ENCODE measurements around the gene HBA2. TPM values are rescaled to one million over a fixed set of nuclear protein-coding genes. Genes with fewer than 3 reads are reported as not detected.
"Not testable (repeated sequence)": the region's sequence is repeated elsewhere in the genome, so short reads cannot be mapped to it uniquely, and the experiment has no call there.

HBA2 gene
- 43.6 TPM for polyA plus RNA-seq (2013)

- H3K27ac ChIP-seq (ENCODE audit: insufficient read depth in 1 of 2, low read depth in 1 of 2, low read length in 2 of 2, poor library complexity in 1 of 2, severe bottlenecking in 2 of 2); H3K9me3 ChIP-seq (ENCODE audit: control extremely low read depth in 1 of 5, control insufficient read depth in 4 of 5, insufficient read depth in 2 of 5, low read depth in 1 of 5, low read length in 4 of 5); POLR2A ChIA-PET; H3K4me3 ChIP-seq (ENCODE audit: control insufficient read depth in 1 of 7, extremely low read depth in 1 of 7, insufficient read depth in 4 of 7, low read depth in 2 of 7, low read length in 6 of 7); H3K36me3 ChIP-seq (ENCODE audit: control insufficient read depth in 4 of 4, insufficient read depth in 4 of 4, low read length in 3 of 4); CTCF ChIA-PET; DNase-seq: not testable (repeated sequence)
- Histone ChIP-seq H3K27me3 (replicated peaks in 2 of 5; ENCODE audit: control insufficient read depth in 4 of 5, insufficient read depth in 5 of 5, low read length in 4 of 5) (peaks cover 0 to 76% (median 26%) of the 10 kb centered on the region in 5 experiments), H3K4me1 (ENCODE audit: control extremely low read depth in 1 of 4, control insufficient read depth in 4 of 4, insufficient read depth in 4 of 4, low read length in 3 of 4) (peaks cover 0 to 23% (median 15%) of the 10 kb centered on the region in 4 experiments)
- WGBS (ENCODE audit: insufficient coverage), result no CpG with 5 or more reads among the region's 74 CpGs
Observed at GRCh38 chr16:172374-172941, at the start of gene HBA2. TSS of gene HBA2 (plus strand) at chr16:172876. CDS start at chr16:172913, 37 bp downstream.

DNA sequence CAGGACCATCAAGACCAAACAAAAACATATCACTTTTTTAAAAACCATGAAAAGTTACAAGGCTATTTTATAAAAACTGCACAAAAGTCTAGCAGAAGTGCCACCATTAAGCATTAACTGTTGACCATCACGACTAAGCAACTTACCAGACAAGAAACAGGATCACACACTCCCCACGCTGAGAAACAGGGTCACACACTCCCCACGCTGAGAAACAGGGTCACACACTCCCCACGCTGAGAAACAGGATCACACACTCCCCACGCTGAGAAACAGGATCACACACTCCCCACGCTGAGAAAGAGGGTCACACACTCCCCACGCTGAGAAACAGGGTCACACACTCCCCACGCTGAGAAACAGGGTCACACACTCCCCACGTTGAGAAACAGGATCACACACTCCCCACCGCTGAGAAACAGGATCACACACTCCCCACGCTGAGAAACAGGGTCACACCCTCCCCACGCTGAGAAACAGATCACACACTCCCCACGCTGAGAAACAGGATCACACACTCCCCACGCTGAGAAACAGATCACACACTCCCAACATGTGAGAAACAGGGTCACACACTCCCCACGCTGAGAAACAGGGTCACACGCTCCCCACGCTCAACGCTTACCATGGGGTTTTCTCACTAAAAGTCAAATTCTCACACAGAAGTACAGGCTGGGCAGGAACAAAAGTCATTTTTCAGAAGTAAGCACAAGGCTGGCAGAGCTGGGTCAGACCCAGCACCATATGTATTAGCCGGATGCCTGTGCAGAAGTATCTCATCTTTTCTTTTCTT lies 48.9 kb upstream of the HBA2 start:
- POLR2A ChIA-PET; DNase-seq; H3K27me3 ChIP-seq (replicated peaks in 2 of 5; ENCODE audit: control insufficient read depth in 4 of 5, insufficient read depth in 5 of 5, low read length in 4 of 5); H3K4me1 ChIP-seq (ENCODE audit: control extremely low read depth in 1 of 4, control insufficient read depth in 4 of 4, insufficient read depth in 4 of 4, low read length in 3 of 4); H3K4me3 ChIP-seq (ENCODE audit: control insufficient read depth in 1 of 7, extremely low read depth in 1 of 7, insufficient read depth in 4 of 7, low read depth in 2 of 7, low read length in 6 of 7); H3K9me3 ChIP-seq (ENCODE audit: control extremely low read depth in 1 of 5, control insufficient read depth in 4 of 5, insufficient read depth in 2 of 5, low read depth in 1 of 5, low read length in 4 of 5); H3K27ac ChIP-seq (ENCODE audit: insufficient read depth in 1 of 2, low read depth in 1 of 2, low read length in 2 of 2, poor library complexity in 1 of 2, severe bottlenecking in 2 of 2): not testable (repeated sequence)
- CTCF ChIA-PET, result interaction anchor here (1.4 to 2.5 kb wide), 3 partner anchors 13 to 26 kb away, joined by 4 to 7 read pairs (median 5); no protein-coding TSS in a partner anchor
- 85% methylated on average over 7 of the region's 19 CpGs for WGBS (ENCODE audit: insufficient coverage)
- peaks cover 0 to 20% (median 11%) of the 10 kb centered on the region in 4 experiments for H3K36me3 ChIP-seq (ENCODE audit: control insufficient read depth in 4 of 4, insufficient read depth in 4 of 4, low read length in 3 of 4)

DNA sequence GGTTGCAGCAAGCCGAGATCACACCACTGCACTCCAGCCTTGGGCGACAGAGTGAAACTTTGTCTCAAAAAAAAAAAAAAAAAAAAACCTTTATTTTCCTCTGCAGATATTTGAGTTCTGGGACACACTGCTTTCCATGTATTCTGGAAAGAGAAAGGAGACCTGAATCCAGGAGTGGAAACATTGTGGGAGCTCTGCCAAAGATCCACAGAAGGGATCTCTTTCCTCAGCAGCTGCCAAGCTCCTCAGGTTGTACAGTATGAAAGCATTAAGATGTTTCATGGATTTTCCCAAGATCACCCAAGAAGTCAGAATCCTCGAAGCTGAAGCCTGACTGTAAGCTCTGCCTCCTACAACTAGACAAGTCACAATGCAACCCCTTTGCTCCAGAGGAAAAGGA lies 47.7 kb upstream of the HBA2 start:
- no peaks in the 10 kb centered on the region for H3K27me3 ChIP-seq (replicated peaks in 2 of 5; ENCODE audit: control insufficient read depth in 4 of 5, insufficient read depth in 5 of 5, low read length in 4 of 5)

GRCh38 chr16:129075-129474 lies 43.6 kb upstream of the HBA2 start:
- Histone ChIP-seq H3K4me3 (ENCODE audit: control insufficient read depth in 1 of 7, extremely low read depth in 1 of 7, insufficient read depth in 4 of 7, low read depth in 2 of 7, low read length in 6 of 7) (no peak overlapping the region), H3K4me1 (ENCODE audit: control extremely low read depth in 1 of 4, control insufficient read depth in 4 of 4, insufficient read depth in 4 of 4, low read length in 3 of 4) (peaks cover 0 to 5% (median 1%) of the 10 kb centered on the region in 4 experiments), H3K9me3 (ENCODE audit: control extremely low read depth in 1 of 5, control insufficient read depth in 4 of 5, insufficient read depth in 2 of 5, low read depth in 1 of 5, low read length in 4 of 5) (no peaks in the 10 kb centered on the region), H3K27ac (ENCODE audit: insufficient read depth in 1 of 2, low read depth in 1 of 2, low read length in 2 of 2, poor library complexity in 1 of 2, severe bottlenecking in 2 of 2) (no peak overlapping the region), H3K36me3 (ENCODE audit: control insufficient read depth in 4 of 4, insufficient read depth in 4 of 4, low read length in 3 of 4) (peaks cover 2 to 9% (median 4%) of the 10 kb centered on the region in 4 experiments), H3K27me3 (replicated peaks in 2 of 5; ENCODE audit: control insufficient read depth in 4 of 5, insufficient read depth in 5 of 5, low read length in 4 of 5) (no peaks in the 10 kb centered on the region)
- DNase-seq, result no peak
- POLR2A ChIA-PET, result no interaction called here
- CTCF ChIA-PET, result interaction anchor here (1.2 to 5.9 kb wide), 3 partner anchors 11 to 52 kb away, joined by 3 to 34 read pairs (median 10); partner anchors contain the start of gene HBQ1
- WGBS (ENCODE audit: insufficient coverage), result 80% methylated on average over 1 of the region's 2 CpGs

More for the DNA sequence above, 47.7 kb upstream of the HBA2 start:
- no peak for DNase-seq
- no peak overlapping the region for H3K27ac ChIP-seq (ENCODE audit: insufficient read depth in 1 of 2, low read depth in 1 of 2, low read length in 2 of 2, poor library complexity in 1 of 2, severe bottlenecking in 2 of 2)
- 100% methylated on average over 1 of the region's 3 CpGs for WGBS (ENCODE audit: insufficient coverage)
- ChIA-PET CTCF (interaction anchor here (1.0 to 2.5 kb wide), 5 partner anchors 9 to 59 kb away, joined by 3 to 7 read pairs (median 5); no protein-coding TSS in a partner anchor), POLR2A (no interaction called here)
- no peak overlapping the region for H3K4me3 ChIP-seq (ENCODE audit: control insufficient read depth in 1 of 7, extremely low read depth in 1 of 7, insufficient read depth in 4 of 7, low read depth in 2 of 7, low read length in 6 of 7)
- H3K9me3 ChIP-seq (ENCODE audit: control extremely low read depth in 1 of 5, control insufficient read depth in 4 of 5, insufficient read depth in 2 of 5, low read depth in 1 of 5, low read length in 4 of 5), result no peaks in the 10 kb centered on the region
- H3K4me1 ChIP-seq (ENCODE audit: control extremely low read depth in 1 of 4, control insufficient read depth in 4 of 4, insufficient read depth in 4 of 4, low read length in 3 of 4), result peaks cover 0 to 5% (median 1%) of the 10 kb centered on the region in 4 experiments
- peaks cover 2 to 17% (median 11%) of the 10 kb centered on the region in 4 experiments for H3K36me3 ChIP-seq (ENCODE audit: control insufficient read depth in 4 of 4, insufficient read depth in 4 of 4, low read length in 3 of 4)

- ChIA-PET CTCF (interaction anchor here (3.1 to 5.9 kb wide), 2 partner anchors 12 to 23 kb away, joined by 10 to 34 read pairs; no protein-coding TSS in a partner anchor), POLR2A (no interaction called here)
- Histone ChIP-seq H3K27ac (ENCODE audit: insufficient read depth in 1 of 2, low read depth in 1 of 2, low read length in 2 of 2, poor library complexity in 1 of 2, severe bottlenecking in 2 of 2) (no peak overlapping the region), H3K27me3 (replicated peaks in 2 of 5; ENCODE audit: control insufficient read depth in 4 of 5, insufficient read depth in 5 of 5, low read length in 4 of 5) (no peaks in the 10 kb centered on the region), H3K4me1 (ENCODE audit: control extremely low read depth in 1 of 4, control insufficient read depth in 4 of 4, insufficient read depth in 4 of 4, low read length in 3 of 4) (peaks cover 0 to 5% (median 1%) of the 10 kb centered on the region in 4 experiments), H3K9me3 (ENCODE audit: control extremely low read depth in 1 of 5, control insufficient read depth in 4 of 5, insufficient read depth in 2 of 5, low read depth in 1 of 5, low read length in 4 of 5) (no peaks in the 10 kb centered on the region), H3K4me3 (ENCODE audit: control insufficient read depth in 1 of 7, extremely low read depth in 1 of 7, insufficient read depth in 4 of 7, low read depth in 2 of 7, low read length in 6 of 7) (no peak overlapping the region), H3K36me3 (ENCODE audit: control insufficient read depth in 4 of 4, insufficient read depth in 4 of 4, low read length in 3 of 4) (peaks cover 2 to 9% (median 3%) of the 10 kb centered on the region in 4 experiments)
- DNase-seq, result no peak
- WGBS (ENCODE audit: insufficient coverage), result 96% methylated on average over 8 of the region's 15 CpGs
Observed at GRCh38 chr16:130533-131173, 42.0 kb upstream of the HBA2 start.

- Histone ChIP-seq H3K4me1 (ENCODE audit: control extremely low read depth in 1 of 4, control insufficient read depth in 4 of 4, insufficient read depth in 4 of 4, low read length in 3 of 4) (peaks cover 0 to 6% (median 2%) of the 10 kb centered on the region in 4 experiments), H3K4me3 (ENCODE audit: control insufficient read depth in 1 of 7, extremely low read depth in 1 of 7, insufficient read depth in 4 of 7, low read depth in 2 of 7, low read length in 6 of 7) (no peak overlapping the region), H3K27ac (ENCODE audit: insufficient read depth in 1 of 2, low read depth in 1 of 2, low read length in 2 of 2, poor library complexity in 1 of 2, severe bottlenecking in 2 of 2) (no peak overlapping the region), H3K9me3 (ENCODE audit: control extremely low read depth in 1 of 5, control insufficient read depth in 4 of 5, insufficient read depth in 2 of 5, low read depth in 1 of 5, low read length in 4 of 5) (no peaks in the 10 kb centered on the region), H3K36me3 (ENCODE audit: control insufficient read depth in 4 of 4, insufficient read depth in 4 of 4, low read length in 3 of 4) (peaks cover 2 to 7% (median 3%) of the 10 kb centered on the region in 4 experiments), H3K27me3 (replicated peaks in 2 of 5; ENCODE audit: control insufficient read depth in 4 of 5, insufficient read depth in 5 of 5, low read length in 4 of 5) (no peaks in the 10 kb centered on the region)
- ChIA-PET CTCF (interaction anchor here (1.8 to 5.3 kb wide), 3 partner anchors 14 to 60 kb away, joined by 5 to 29 read pairs (median 10); partner anchors contain the start of gene HBQ1), POLR2A (no interaction called here)
- DNase-seq, result no peak
- WGBS (ENCODE audit: insufficient coverage), result 96% methylated on average over 5 of the region's 7 CpGs
Observed at GRCh38 chr16:132120-132519, 40.6 kb upstream of the HBA2 start.
